GM21526 (cell line): ENCODE measurements around the gene USP3.
A peak's percentile ranks its signal among the peaks of the same experiment; 100 is the strongest.

Source experiments
- ATAC-seq: cut with Tn5 transposase; IDR thresholded peaks from one replicate; pipeline ENCODE4 v1.9.1; 2021; ENCODE audit warnings: moderate library complexity; ENCODE audit not compliant: unreplicated experiment, low FRiP score

The USP3 gene

GRCh38 chr15:63575312-63575711 is 70.9 kb downstream of the USP3 start:
- ATAC-seq: no peak

- no peak for ATAC-seq
Observed at GRCh38 chr15:63576441-63576840, 72.0 kb downstream of the USP3 start.

- ATAC-seq: no peak
Observed at GRCh38 chr15:63582179-63582578, 77.8 kb downstream of the USP3 start.

GRCh38 chr15:63582718-63583426 is 78.5 kb downstream of the USP3 start:
- no peak for ATAC-seq

- ATAC-seq: no peak
Observed at GRCh38 chr15:63586790-63587189, 82.4 kb downstream of the USP3 start.

GRCh38 chr15:63587527-63587926 is 83.1 kb downstream of the USP3 start:
- ATAC-seq: no peak

- ATAC-seq: no peak
Observed at GRCh38 chr15:63588826-63589225, 84.4 kb downstream of the USP3 start.

GRCh38 chr15:63593705-63594671 is 89.6 kb downstream of the USP3 start:
- no peak for ATAC-seq

- ATAC-seq: no peak
Observed at GRCh38 chr15:63595065-63595464, 90.7 kb downstream of the USP3 start.

- no peak for ATAC-seq
Observed at GRCh38 chr15:63595688-63596087, 91.3 kb downstream of the USP3 start.

GRCh38 chr15:63596676-63597037 is 92.3 kb downstream of the USP3 start:
- no peak for ATAC-seq

- no peak for ATAC-seq
Observed at GRCh38 chr15:63597038-63597790, 92.8 kb downstream of the USP3 start, which contains the start of gene FBXL22. TSS of gene FBXL22 (plus strand) at chr15:63597387. CDS start at chr15:63597393, 6 bp downstream.

GRCh38 chr15:63597821-63598220 is 93.4 kb downstream of the USP3 start:
- no peak for ATAC-seq

- no peak for ATAC-seq
Observed at GRCh38 chr15:63598473-63599400, 94.3 kb downstream of the USP3 start.

GRCh38 chr15:63599401-63600000 is 95.1 kb downstream of the USP3 start:
- ATAC-seq: no peak

GRCh38 chr15:63600001-63600615 is 95.7 kb downstream of the USP3 start:
- ATAC-seq: no peak

GRCh38 chr15:63600616-63601025 is 96.2 kb downstream of the USP3 start:
- peak; percentile 53 for ATAC-seq

- peak; percentile 3 for ATAC-seq
Observed at GRCh38 chr15:63601026-63601703, 96.8 kb downstream of the USP3 start.
